IMR-90 (cell line): ENCODE data around the gene DNTT. TPM values are rescaled to one million over a fixed set of nuclear protein-coding genes. Genes with fewer than 3 reads are reported as not detected.

ENCODE experiments used
- ATAC-seq: fragments of 200-7000 bp; cut with Tn5 transposase; 2 replicates; pipeline ENCODE4 v1.9.1; 2020; ENCODE audit warnings: low read depth, mild to moderate bottlenecking, moderate library complexity
- BruUV-seq: library from RNA; stranded (reverse); fragments of 400-500 nt; replicated peaks from 2 replicates; lab custom pipeline; 2021; lab: Mats Ljungman, UMichigan
- CTCF ChIA-PET: fragments of 300-600 bp; formaldehyde crosslinking; extraction: SDS; loops from one replicate; lab custom pipeline; 2021; ENCODE audit warnings: antibody characterized with exemption; lab: Yijun Ruan, JAX
- POLR2A ChIA-PET: fragments of 300-600 bp; sonication (Branson Sonifier 250); formaldehyde crosslinking; loops from one replicate; lab custom pipeline; 2022; ENCODE audit warnings: antibody characterized with exemption; ENCODE audit not compliant: unreplicated experiment; lab: Charles Lee
- DNase-seq: peaks from one replicate; pipeline ENCODE4 v3.0.0; 2013
- H2AFZ ChIP-seq: replicated peaks from 2 replicates; pipeline ENCODE3; 2013; ENCODE audit warnings: low read length, mild to moderate bottlenecking; ENCODE audit not compliant: poor library complexity
- H2AK5ac ChIP-seq: 2 replicates; pipeline ENCODE4 v1.6.1; 2013; ENCODE audit warnings: low read depth, low read length, inconsistent platforms
- H2AK9ac ChIP-seq: replicated peaks from 2 replicates; pipeline ENCODE3; 2013; ENCODE audit warnings: mild to moderate bottlenecking, low read depth, low read length, moderate library complexity; ENCODE audit not compliant: poor library complexity
- H2BK120ac ChIP-seq: 2 replicates; pipeline ENCODE4 v1.6.1; 2013; ENCODE audit warnings: low read depth, low read length, inconsistent platforms
- H2BK15ac ChIP-seq: 3 replicates; pipeline ENCODE4 v1.6.1; 2013; ENCODE audit warnings: low read depth, low read length, inconsistent platforms
- H2BK20ac ChIP-seq: 2 replicates; pipeline ENCODE4 v1.6.1; 2013; ENCODE audit warnings: low read depth, mild to moderate bottlenecking, inconsistent platforms, low read length, moderate library complexity
- H2BK5ac ChIP-seq: 2 replicates; pipeline ENCODE4 v1.6.1; 2013; ENCODE audit warnings: mild to moderate bottlenecking, low read depth, low read length, inconsistent platforms; ENCODE audit not compliant: poor library complexity, severe bottlenecking
- H3K14ac ChIP-seq: replicated peaks from 2 replicates; pipeline ENCODE4 v1.6.1; 2013; ENCODE audit warnings: low read depth, low read length, inconsistent platforms
- H3K18ac ChIP-seq: 2 replicates; pipeline ENCODE4 v1.6.1; 2013; ENCODE audit warnings: low read depth, low read length, control low read depth
- H3K23ac ChIP-seq: 2 replicates; pipeline ENCODE4 v1.6.1; 2013; ENCODE audit warnings: low read depth, low read length, inconsistent platforms
- H3K27ac ChIP-seq: 2 replicates; pipeline ENCODE4 v1.5.1; 2013; ENCODE audit warnings: mild to moderate bottlenecking, control low read depth, low read length; ENCODE audit not compliant: insufficient read depth
- H3K27me3 ChIP-seq: 2 replicates; pipeline ENCODE4 v1.6.1; 2013; ENCODE audit warnings: low read length; ENCODE audit not compliant: control insufficient read depth, insufficient read depth
- H3K36me3 ChIP-seq: 2 replicates; pipeline ENCODE4 v1.6.1; 2013; ENCODE audit warnings: low read length, mixed read lengths; ENCODE audit not compliant: control insufficient read depth, insufficient read depth
- H3K4ac ChIP-seq: 2 replicates; pipeline ENCODE4 v1.6.1; 2013; ENCODE audit warnings: low read depth, low read length, inconsistent platforms
- H3K4me1 ChIP-seq: 2 replicates; pipeline ENCODE4 v1.6.1; 2013; ENCODE audit warnings: low read length, mixed read lengths; ENCODE audit not compliant: control insufficient read depth, insufficient read depth
- H3K4me2 ChIP-seq: 2 replicates; pipeline ENCODE4 v1.6.1; 2013; ENCODE audit warnings: low read depth, mild to moderate bottlenecking, control low read depth, low read length, moderate library complexity
- H3K4me3 ChIP-seq: 2 replicates; pipeline ENCODE4 v1.5.1; 2013; ENCODE audit warnings: low read depth, mild to moderate bottlenecking, control low read depth, low read length, moderate library complexity; ENCODE audit not compliant: insufficient read depth
- H3K56ac ChIP-seq: 2 replicates; pipeline ENCODE4 v1.6.1; 2013; ENCODE audit warnings: low read length, inconsistent platforms; ENCODE audit not compliant: insufficient read depth; ENCODE audit errors: extremely low read depth
- H3K79me1 ChIP-seq, 2 experiments: 2 replicates each; pipeline ENCODE4 v1.6.1; 2013; ENCODE audit warnings: low read length in 2 of 2, inconsistent platforms in 1 of 2, low read depth in 1 of 2
- H3K9ac ChIP-seq: 2 replicates; pipeline ENCODE4 v1.6.1; 2013; ENCODE audit warnings: low read depth, low read length, control low read depth
- H3K9me1 ChIP-seq: 2 replicates; pipeline ENCODE4 v1.6.1; 2013; ENCODE audit warnings: low read length, inconsistent platforms; ENCODE audit not compliant: insufficient read depth
- H3K9me3 ChIP-seq: 2 replicates; pipeline ENCODE4 v1.6.1; 2013; ENCODE audit warnings: low read length; ENCODE audit not compliant: control insufficient read depth, insufficient read depth
- H4K20me1 ChIP-seq: 2 replicates; pipeline ENCODE4 v1.6.1; 2013; ENCODE audit warnings: low read length, inconsistent platforms; ENCODE audit not compliant: insufficient read depth
- H4K5ac ChIP-seq: 2 replicates; pipeline ENCODE4 v1.6.1; 2013; ENCODE audit warnings: mild to moderate bottlenecking, low read depth, low read length, control low read depth
- H4K8ac ChIP-seq, 2 experiments: 2 replicates each; pipeline ENCODE4 v1.6.1; 2013; ENCODE audit warnings: low read depth in 2 of 2, low read length in 2 of 2, control low read depth in 1 of 2, inconsistent platforms in 1 of 2
- H4K91ac ChIP-seq: 2 replicates; pipeline ENCODE4 v1.6.1; 2013; ENCODE audit warnings: low read depth, low read length, inconsistent platforms; ENCODE audit not compliant: insufficient read depth
- BHLHE40 ChIP-seq: fragments of 150-350 bp; IDR thresholded peaks from 2 replicates; pipeline ENCODE4 v1.6.1; 2016; ENCODE audit warnings: mild to moderate bottlenecking, low read depth, low read length
- CEBPB ChIP-seq: IDR thresholded peaks from 2 replicates; pipeline ENCODE4 v1.6.1; 2012; ENCODE audit warnings: low read depth, low read length, improper control_type of control experiment
- CHD1 ChIP-seq: IDR thresholded peaks from 2 replicates; pipeline ENCODE4 v1.6.1; 2012; ENCODE audit warnings: low read depth, low read length, improper control_type of control experiment
- CTCF ChIP-seq: conservative IDR thresholded peaks from 2 replicates; pipeline ENCODE4 v1.5.1; 2012; ENCODE audit warnings: mild to moderate bottlenecking, low read depth, low read length, improper control_type of control experiment
- MAZ ChIP-seq: IDR thresholded peaks from 2 replicates; pipeline ENCODE4 v1.6.1; 2012; ENCODE audit warnings: low read depth, mild to moderate bottlenecking, low read length, improper control_type of control experiment, moderate library complexity, borderline replicate concordance
- MXI1 ChIP-seq: IDR thresholded peaks from 2 replicates; pipeline ENCODE4 v1.6.1; 2012; ENCODE audit warnings: low read depth, mild to moderate bottlenecking, low read length, moderate library complexity, borderline replicate concordance
- NFE2L2 ChIP-seq: fragments of 150-350 bp; IDR thresholded peaks from 2 replicates; pipeline ENCODE4 v1.6.1; 2016; ENCODE audit warnings: low read depth, mild to moderate bottlenecking, low read length
- POLR2A ChIP-seq: IDR thresholded peaks from 2 replicates; pipeline ENCODE4 v1.6.1; 2012; ENCODE audit warnings: mild to moderate bottlenecking, low read depth, low read length
- RCOR1 ChIP-seq: IDR thresholded peaks from 2 replicates; pipeline ENCODE4 v1.6.1; 2012; ENCODE audit warnings: mild to moderate bottlenecking, low read length, improper control_type of control experiment; ENCODE audit not compliant: insufficient replicate concordance
- RFX5 ChIP-seq: IDR thresholded peaks from 2 replicates; pipeline ENCODE4 v1.8.0; 2012; ENCODE audit warnings: low read depth, mild to moderate bottlenecking, low read length, moderate library complexity
- SMC3 ChIP-seq: fragments of 150-350 bp; IDR thresholded peaks from 2 replicates; pipeline ENCODE4 v1.6.1; 2016; ENCODE audit warnings: low read depth, mild to moderate bottlenecking, antibody characterized with exemption, low read length, moderate library complexity
- WGBS, 2 experiments: methylation state at CpG; one replicate each; pipeline versions ENCODE4 v1.1.5 to v1.1.7; 2013; ENCODE audit warnings: missing lambda C conversion rate in 2 of 2; ENCODE audit not compliant: insufficient read length in 1 of 2; ENCODE audit errors: extremely low coverage in 2 of 2; 5-methylcytosine and 5-hydroxymethylcytosine counted together
- dilution Hi-C: fragments of 300-500 bp; cut with HindIII; formaldehyde crosslinking; loops from one replicate; pipeline ENCODE4 v1.14.3; 2018; ENCODE audit warnings: low sequenced_read_pairs; ENCODE audit not compliant: unreplicated experiment
- in situ Hi-C: fragments of 300-500 bp; cut with MboI; formaldehyde crosslinking; loops from 3 replicates; pipeline ENCODE4 v1.14.3; 2019; ENCODE audit warnings: low sequenced_read_pairs, inconsistent platforms, mixed read lengths
- intact Hi-C: fragments of 100-400 bp; cut with micrococcal nuclease; formaldehyde crosslinking; loops from 2 replicates; pipeline ENCODE4 v1.10.0; 2022
- polyA plus RNA-seq, 3 experiments: library from polyadenylated mRNA; depleted of rRNA; stranded (reverse); fragments of >200 nt; gene quantifications; 2 replicates each; pipeline ENCODE4 v1.2.3, GENCODE V29; 2012; ENCODE audit warnings: low replicate concordance in 1 of 3
- total RNA-seq: library from RNA; depleted of rRNA; stranded (reverse); fragments of >200 nt; gene quantifications from 2 replicates; pipeline ENCODE4 v1.2.3, GENCODE V29; 2012
- TF ChIP-seq, protein P1 (sequence below): fragments of 150-350 bp; IDR thresholded peaks from 2 replicates; pipeline ENCODE4 v1.6.1; 2017; ENCODE audit warnings: mild to moderate bottlenecking, antibody characterized with exemption, low read length, low read depth

Gene DNTT
- total and polyA plus RNA-seq, 2 of the 4 experiments (the other 2 are of a cell fraction) = not detected

DNA sequence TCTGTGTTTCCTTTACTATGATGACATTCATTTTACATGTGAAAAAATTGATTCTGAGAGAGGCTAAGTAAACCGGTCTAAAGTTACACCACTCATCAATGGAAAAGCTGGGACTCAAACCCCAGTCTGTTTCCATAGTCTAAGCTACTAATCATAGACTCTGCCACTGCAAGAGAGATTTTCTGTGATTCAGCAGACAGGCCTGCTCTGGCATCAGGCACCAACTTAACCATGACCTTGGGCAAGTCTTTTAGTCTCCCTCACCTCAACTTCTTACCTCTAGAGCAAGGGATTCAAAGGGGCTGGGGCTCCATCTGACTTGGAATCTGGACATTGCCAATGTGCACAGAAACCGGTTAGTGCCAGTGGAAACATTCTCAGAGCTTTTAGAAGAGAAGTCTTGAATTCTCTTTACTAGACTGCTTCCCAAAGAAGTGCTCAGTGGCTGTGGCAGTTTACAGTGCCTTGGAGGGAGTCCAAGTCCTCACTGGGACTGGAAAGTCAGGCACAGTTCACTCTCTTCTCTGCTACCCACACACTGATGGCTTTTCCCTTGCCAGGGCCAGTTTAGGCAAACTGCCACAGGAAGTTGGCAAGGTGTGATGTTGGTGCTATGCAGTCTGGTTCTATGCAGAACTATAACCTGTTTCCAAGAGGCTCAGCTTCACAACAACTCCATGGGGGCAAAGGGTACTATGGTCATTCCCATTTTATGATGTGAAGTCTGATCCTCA, 28.4 kb upstream of the DNTT start (continued):
- TF ChIP-seq CTCF (no peak), MXI1 (no peak)

- dilution Hi-C loops = no loop called here
- no peak overlapping the region for H3K9ac ChIP-seq
- no peak overlapping the region for H2AK5ac ChIP-seq
- H2BK5ac ChIP-seq = no peak overlapping the region
- H2AFZ ChIP-seq = no peak overlapping the region
- no peaks in the 10 kb centered on the region for H3K9me1 ChIP-seq
- no peak overlapping the region for H3K4me3 ChIP-seq
- no peak overlapping the region for H3K23ac ChIP-seq
- H2BK20ac ChIP-seq = no peak overlapping the region
- H3K56ac ChIP-seq = no peak overlapping the region
- WGBS, 2 experiments = no CpG with 5 or more reads among the region's 6 CpGs
- H4K5ac ChIP-seq = no peak overlapping the region
- H3K27me3 ChIP-seq = no peaks in the 10 kb centered on the region
- H4K8ac ChIP-seq = no peak overlapping the region
- POLR2A ChIA-PET = no interaction called here
- no TSS peak for BruUV-seq
- no peak overlapping the region for H3K4me2 ChIP-seq
- H3K4me1 ChIP-seq = no peaks in the 10 kb centered on the region
- in situ Hi-C loops = no loop called here
- DNase-seq (no peak), ATAC-seq (no peak)
- H3K27ac ChIP-seq = no peak overlapping the region
- no peaks in the 10 kb centered on the region for H3K36me3 ChIP-seq
- CTCF ChIA-PET = no interaction called here
- H2AK9ac ChIP-seq = no peak overlapping the region
- H2BK15ac ChIP-seq = no peak overlapping the region
- no peak overlapping the region for H3K18ac ChIP-seq
- H3K79me1 ChIP-seq = no peaks in the 10 kb centered on the region
- intact Hi-C loops = no loop called here
- no peak overlapping the region for H2BK120ac ChIP-seq
- no peak overlapping the region for H3K4ac ChIP-seq
- H4K91ac ChIP-seq = no peak overlapping the region
- H3K9me3 ChIP-seq = no peaks in the 10 kb centered on the region
- H4K20me1 ChIP-seq = no peaks in the 10 kb centered on the region
- no peak overlapping the region for H3K14ac ChIP-seq
- TF ChIP-seq NFE2L2 (no peak), MAZ (no peak), SMC3 (no peak), RFX5 (no peak), RCOR1 (no peak), POLR2A (no peak), CHD1 (no peak), CEBPB (no peak), BHLHE40 (no peak), CTCF (no peak)
- TF ChIP-seq, protein P1, sequence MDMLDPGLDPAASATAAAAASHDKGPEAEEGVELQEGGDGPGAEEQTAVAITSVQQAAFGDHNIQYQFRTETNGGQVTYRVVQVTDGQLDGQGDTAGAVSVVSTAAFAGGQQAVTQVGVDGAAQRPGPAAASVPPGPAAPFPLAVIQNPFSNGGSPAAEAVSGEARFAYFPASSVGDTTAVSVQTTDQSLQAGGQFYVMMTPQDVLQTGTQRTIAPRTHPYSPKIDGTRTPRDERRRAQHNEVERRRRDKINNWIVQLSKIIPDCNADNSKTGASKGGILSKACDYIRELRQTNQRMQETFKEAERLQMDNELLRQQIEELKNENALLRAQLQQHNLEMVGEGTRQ = no peak
Observed at GRCh38 chr10:96276426-96276825, 27.8 kb upstream of the DNTT start.
